OCI-LY1 (cell line): ENCODE results near the gene BMX.

Source experiments
- H2AFZ ChIP-seq: fragments of 200-600 bp; sonication (generic), shearing (Covaris generic); 2 replicates; pipeline ENCODE4 v1.6.0; 2014; ENCODE audit warnings: antibody characterized with exemption, mild to moderate bottlenecking, low read length
- H3F3A ChIP-seq: fragments of 200-600 bp; sonication (generic), shearing (Covaris generic); 2 replicates; pipeline ENCODE4 v1.6.0; 2014; ENCODE audit warnings: mild to moderate bottlenecking, antibody characterized with exemption, low read length, moderate library complexity; ENCODE audit not compliant: insufficient read depth
- H3K27ac ChIP-seq: fragments of 200-600 bp; sonication (generic); 2 replicates; pipeline ENCODE4 v1.5.1; 2014; ENCODE audit warnings: low read length, mixed run types, mild to moderate bottlenecking, low read depth; ENCODE audit not compliant: poor library complexity, severe bottlenecking
- H3K27me3 ChIP-seq: fragments of 200-600 bp; sonication (generic); 2 replicates; pipeline ENCODE4 v1.6.0; 2014; ENCODE audit warnings: antibody characterized with exemption, mild to moderate bottlenecking, low read length, moderate library complexity; ENCODE audit not compliant: insufficient read depth
- H3K36me3 ChIP-seq: fragments of 200-600 bp; sonication (generic); 2 replicates; pipeline ENCODE4 v1.6.1; 2014; ENCODE audit warnings: mild to moderate bottlenecking, antibody characterized with exemption, low read length, moderate library complexity, mixed read lengths; ENCODE audit not compliant: insufficient read depth
- H3K4me1 ChIP-seq: fragments of 200-600 bp; sonication (generic); 2 replicates; pipeline ENCODE4 v1.5.1; 2014; ENCODE audit warnings: mild to moderate bottlenecking, low read length, moderate library complexity; ENCODE audit not compliant: insufficient read depth, severe bottlenecking
- H3K4me2 ChIP-seq: fragments of 200-600 bp; sonication (generic), shearing (Covaris generic); 2 replicates; pipeline ENCODE4 v1.6.1; 2014; ENCODE audit warnings: low read length
- H3K4me3 ChIP-seq: fragments of 200-600 bp; sonication (generic); 2 replicates; pipeline ENCODE4 v1.5.1; 2014; ENCODE audit warnings: low read length, low read depth, mild to moderate bottlenecking, mixed read lengths; ENCODE audit not compliant: poor library complexity, severe bottlenecking
- H3K79me2 ChIP-seq: fragments of 200-600 bp; shearing (Covaris generic); 2 replicates; pipeline ENCODE4 v1.6.1; 2016; ENCODE audit warnings: mixed run types, low read length, mixed read lengths; ENCODE audit not compliant: insufficient read depth
- H3K9ac ChIP-seq: fragments of 200-600 bp; sonication (generic), shearing (Covaris generic); 2 replicates; pipeline ENCODE4 v1.6.1; 2014; ENCODE audit warnings: mild to moderate bottlenecking, low read length, mixed read lengths
- H3K9me2 ChIP-seq: fragments of 200-600 bp; sonication (generic), shearing (Covaris generic); 2 replicates; pipeline ENCODE4 v1.6.1; 2014; ENCODE audit warnings: low read depth, mild to moderate bottlenecking, low read length, mixed read lengths
- H3K9me3 ChIP-seq: fragments of 200-600 bp; shearing (Covaris generic); 2 replicates; pipeline ENCODE4 v1.6.1; 2014; ENCODE audit warnings: low read length, mixed read lengths
- H4K20me1 ChIP-seq: fragments of 200-600 bp; sonication (generic), shearing (Covaris generic); 2 replicates; pipeline ENCODE4 v1.6.0; 2016; ENCODE audit warnings: mild to moderate bottlenecking, low read length; ENCODE audit not compliant: insufficient read depth
- EZH2 ChIP-seq: fragments of 200-600 bp; sonication (generic), shearing (Covaris generic); IDR thresholded peaks from 2 replicates; pipeline ENCODE4 v1.8.0; 2017; ENCODE audit warnings: borderline replicate concordance, mixed run types, mild to moderate bottlenecking, antibody characterized with exemption, low read length, moderate library complexity, mixed read lengths
- TF ChIP-seq, protein P1 (sequence below): fragments of 200-600 bp; sonication (generic), shearing (Covaris generic); IDR thresholded peaks from 2 replicates; pipeline ENCODE4 v1.5.1; 2017; ENCODE audit warnings: mild to moderate bottlenecking, antibody characterized with exemption, low read length, moderate library complexity, mixed read lengths

Gene BMX

DNA sequence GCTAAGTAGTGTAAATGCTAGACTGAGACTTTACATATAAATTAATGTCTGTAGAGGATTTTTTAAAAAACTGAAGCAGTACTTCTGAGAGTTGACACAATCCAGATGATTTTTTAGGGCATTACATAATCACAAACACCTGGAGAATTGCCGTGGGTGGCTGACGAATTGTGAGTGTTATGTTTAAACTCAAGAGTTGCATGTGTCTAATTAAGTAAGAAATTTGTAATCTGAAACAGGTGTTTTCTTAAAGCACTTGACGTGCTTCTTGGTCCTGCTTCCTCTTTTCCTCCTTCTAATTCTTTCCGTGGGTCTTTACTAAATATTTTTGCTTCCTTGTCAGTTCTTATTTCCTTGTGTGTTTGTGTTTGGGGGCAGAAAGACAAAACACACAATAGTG, 35.3 kb upstream of the BMX start:
- H3K9me2 ChIP-seq: no peaks in the 10 kb centered on the region

DNA sequence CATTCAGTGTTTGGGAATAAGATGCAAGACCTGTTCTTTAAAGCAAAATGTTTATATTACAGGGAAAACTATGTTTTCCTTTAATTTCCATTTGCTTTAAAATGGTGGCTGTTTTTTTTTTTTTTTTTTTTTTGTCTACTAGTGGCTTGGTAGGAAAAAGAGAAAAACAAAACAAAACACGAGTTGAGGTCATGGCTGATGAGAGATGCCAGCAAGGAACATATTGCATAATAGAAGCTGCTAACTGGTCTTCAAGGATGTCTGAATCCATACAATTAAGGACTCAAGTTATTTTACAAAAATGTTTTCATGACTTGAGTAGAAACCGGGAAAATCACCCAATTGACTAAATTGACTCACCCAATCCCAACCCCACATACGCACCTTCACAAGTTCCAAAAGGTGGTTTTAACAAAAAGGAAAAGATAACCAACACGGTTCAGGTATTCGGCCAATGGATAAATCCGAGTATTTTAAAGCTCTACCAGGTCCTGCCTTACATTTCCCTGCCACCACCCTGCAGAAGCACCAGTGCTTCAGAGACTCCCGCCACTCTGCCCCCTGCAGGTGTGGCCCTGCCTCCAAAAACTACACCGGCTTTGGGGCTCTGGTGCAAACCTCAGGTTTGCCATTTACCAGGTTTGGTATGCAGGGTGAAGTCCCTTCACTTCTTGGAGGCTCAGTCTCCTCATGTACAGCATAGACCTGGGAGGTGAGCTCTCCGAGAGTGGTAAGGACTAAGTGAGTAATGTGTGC, 34.5 kb upstream of the BMX start:
- Histone ChIP-seq H3K27me3 (no peaks in the 10 kb centered on the region), H3K9ac (no peak overlapping the region), H3K79me2 (no peaks in the 10 kb centered on the region), H3K27ac (no peak overlapping the region), H3K4me1 (no peaks in the 10 kb centered on the region), H3K9me2 (no peaks in the 10 kb centered on the region), H3F3A (no peaks in the 10 kb centered on the region), H3K9me3 (no peaks in the 10 kb centered on the region), H3K4me3 (no peak overlapping the region), H3K36me3 (no peaks in the 10 kb centered on the region), H3K4me2 (no peak overlapping the region), H2AFZ (no peak overlapping the region), H4K20me1 (no peaks in the 10 kb centered on the region)
- no peak for TF ChIP-seq EZH2
- TF ChIP-seq, protein P1, sequence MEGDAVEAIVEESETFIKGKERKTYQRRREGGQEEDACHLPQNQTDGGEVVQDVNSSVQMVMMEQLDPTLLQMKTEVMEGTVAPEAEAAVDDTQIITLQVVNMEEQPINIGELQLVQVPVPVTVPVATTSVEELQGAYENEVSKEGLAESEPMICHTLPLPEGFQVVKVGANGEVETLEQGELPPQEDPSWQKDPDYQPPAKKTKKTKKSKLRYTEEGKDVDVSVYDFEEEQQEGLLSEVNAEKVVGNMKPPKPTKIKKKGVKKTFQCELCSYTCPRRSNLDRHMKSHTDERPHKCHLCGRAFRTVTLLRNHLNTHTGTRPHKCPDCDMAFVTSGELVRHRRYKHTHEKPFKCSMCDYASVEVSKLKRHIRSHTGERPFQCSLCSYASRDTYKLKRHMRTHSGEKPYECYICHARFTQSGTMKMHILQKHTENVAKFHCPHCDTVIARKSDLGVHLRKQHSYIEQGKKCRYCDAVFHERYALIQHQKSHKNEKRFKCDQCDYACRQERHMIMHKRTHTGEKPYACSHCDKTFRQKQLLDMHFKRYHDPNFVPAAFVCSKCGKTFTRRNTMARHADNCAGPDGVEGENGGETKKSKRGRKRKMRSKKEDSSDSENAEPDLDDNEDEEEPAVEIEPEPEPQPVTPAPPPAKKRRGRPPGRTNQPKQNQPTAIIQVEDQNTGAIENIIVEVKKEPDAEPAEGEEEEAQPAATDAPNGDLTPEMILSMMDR: no peak; the same call in 1 of the 2 replicates

More for the DNA sequence above, 35.3 kb upstream of the BMX start:
- H3K27ac ChIP-seq: no peak overlapping the region
- H3K9ac ChIP-seq: no peak overlapping the region
- no peaks in the 10 kb centered on the region for H4K20me1 ChIP-seq
- no peaks in the 10 kb centered on the region for H3K79me2 ChIP-seq
- H3K27me3 ChIP-seq: no peaks in the 10 kb centered on the region
- no peaks in the 10 kb centered on the region for H3K36me3 ChIP-seq
- H2AFZ ChIP-seq: no peak overlapping the region
- H3K9me3 ChIP-seq: no peaks in the 10 kb centered on the region
- no peak overlapping the region for H3K4me2 ChIP-seq
- H3K4me1 ChIP-seq: no peaks in the 10 kb centered on the region
- no peak overlapping the region for H3K4me3 ChIP-seq
- TF ChIP-seq EZH2: no peak
- TF ChIP-seq, protein P1: no peak
- H3F3A ChIP-seq: no peaks in the 10 kb centered on the region

DNA sequence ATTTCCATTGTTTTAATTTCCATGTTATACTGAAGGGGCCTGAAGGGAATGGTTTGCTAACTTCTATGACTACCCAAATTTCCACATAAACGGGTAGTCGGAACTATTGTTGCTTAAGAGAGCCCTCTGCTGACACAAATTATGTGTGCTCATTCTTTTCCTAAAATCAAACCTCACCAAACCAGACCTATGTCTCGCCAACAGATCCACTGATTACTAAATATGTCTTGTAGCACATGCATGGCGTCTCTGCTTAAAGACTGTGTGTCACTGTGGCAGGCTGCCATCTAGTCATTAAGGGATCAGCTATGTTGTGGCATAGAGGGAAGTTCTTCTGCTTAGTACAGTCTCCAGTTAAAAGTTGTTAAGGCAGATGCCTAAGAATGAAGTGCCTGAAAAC, 32.6 kb upstream of the BMX start:
- H3K4me3 ChIP-seq: no peak overlapping the region
- no peak overlapping the region for H2AFZ ChIP-seq
- no peak overlapping the region for H3K27ac ChIP-seq
- no peaks in the 10 kb centered on the region for H3K36me3 ChIP-seq
- H4K20me1 ChIP-seq: no peaks in the 10 kb centered on the region
- H3K9me2 ChIP-seq: no peaks in the 10 kb centered on the region
- H3K9ac ChIP-seq: no peak overlapping the region
- no peak overlapping the region for H3K4me2 ChIP-seq
- H3K27me3 ChIP-seq: no peaks in the 10 kb centered on the region
- no peaks in the 10 kb centered on the region for H3K79me2 ChIP-seq
- TF ChIP-seq, protein P1: peak; percentile 44; the same call in 1 of the 2 replicates
- no peak for TF ChIP-seq EZH2
- no peaks in the 10 kb centered on the region for H3K4me1 ChIP-seq
- no peaks in the 10 kb centered on the region for H3F3A ChIP-seq
- no peaks in the 10 kb centered on the region for H3K9me3 ChIP-seq
